GM12878 (cell line): ENCODE results near the gene PRKG1. TPM values are rescaled to one million over a fixed set of nuclear protein-coding genes. Genes with fewer than 3 reads are reported as not detected.

Experiments used
- ATAC-seq: fragments of 200-7000 bp; cut with Tn5 transposase; 3 replicates; pipeline ENCODE4 v1.9.1; 2020; ENCODE audit warnings: mild to moderate bottlenecking, moderate library complexity
- BruUV-seq: library from RNA; stranded (reverse); fragments of 400-500 nt; replicated peaks from 2 replicates; lab custom pipeline; 2021; lab: Mats Ljungman, UMichigan
- CTCF ChIA-PET: fragments of 300-600 bp; sonication (Branson Sonifier 250); formaldehyde crosslinking; extraction: SDS; loops from one replicate; lab custom pipeline; 2021; ENCODE audit warnings: inconsistent platforms; lab: Yijun Ruan, JAX
- POLR2A ChIA-PET: fragments of 350-600 bp; formaldehyde crosslinking; extraction: SDS; loops from one replicate; lab custom pipeline; 2021; ENCODE audit warnings: inconsistent platforms; lab: Charles Lee
- RAD21 ChIA-PET: fragments of 300-600 bp; sonication (Branson Sonifier 250); formaldehyde crosslinking; loops from one replicate; lab custom pipeline; 2023; ENCODE audit warnings: antibody characterized with exemption; ENCODE audit not compliant: unreplicated experiment; lab: Charles Lee
- SMC1A ChIA-PET: fragments of 300-600 bp; sonication (Branson Sonifier 250); formaldehyde crosslinking; loops from one replicate; lab custom pipeline; 2023; ENCODE audit not compliant: unreplicated experiment, uncharacterized antibody; lab: Charles Lee
- DNase-seq: peaks from one replicate; pipeline ENCODE4 v3.0.0-alpha.2; 2011; ENCODE audit warnings: low read depth, low spot score
- FAIRE-seq: peaks from 3 replicates; lab custom pipeline; 2011; peaks lifted over from hg19 to GRCh38; lab: Jason Lieb, UNC
- H2AFZ ChIP-seq: 2 replicates; pipeline ENCODE4 v1.6.0; 2011; ENCODE audit warnings: low read depth, low read length, control low read depth; ENCODE audit not compliant: control insufficient read depth
- H3K27ac ChIP-seq: 2 replicates; pipeline ENCODE4 v1.5.1; 2011; ENCODE audit warnings: control low read depth; ENCODE audit not compliant: control insufficient read depth, insufficient read depth
- H3K27me3 ChIP-seq, 2 experiments: replicated peaks in 1 of 2; 2 replicates each; pipeline versions ENCODE4 v1.6.0 to v1.6.1; 2011; ENCODE audit warnings: low read length in 1 of 2; ENCODE audit not compliant: control insufficient read depth in 2 of 2, insufficient read depth in 2 of 2
- H3K36me3 ChIP-seq, 2 experiments: 2 replicates each; pipeline ENCODE4 v1.5.1; 2011; ENCODE audit warnings: low read length in 1 of 2; ENCODE audit not compliant: control insufficient read depth in 2 of 2, insufficient read depth in 2 of 2
- H3K4me1 ChIP-seq: 2 replicates; pipeline ENCODE4 v1.6.1; 2011; ENCODE audit warnings: mild to moderate bottlenecking, low read length, moderate library complexity, mixed read lengths; ENCODE audit not compliant: control insufficient read depth, insufficient read depth
- H3K4me2 ChIP-seq: 2 replicates; pipeline ENCODE4 v1.6.0; 2011; ENCODE audit warnings: control low read depth; ENCODE audit not compliant: control insufficient read depth, insufficient read depth
- H3K4me3 ChIP-seq: fragments of 200-600 bp; sonication (generic); 2 replicates; pipeline ENCODE4 v1.5.1; 2016
- H3K79me2 ChIP-seq: 2 replicates; pipeline ENCODE4 v1.6.0; 2011; ENCODE audit warnings: low read length; ENCODE audit not compliant: control insufficient read depth, insufficient read depth
- H3K9ac ChIP-seq: 2 replicates; pipeline ENCODE4 v1.8.0; 2011; ENCODE audit warnings: low read length, control low read depth, mixed read lengths; ENCODE audit not compliant: control insufficient read depth, insufficient read depth
- H3K9me3 ChIP-seq: replicated peaks from 3 replicates; pipeline ENCODE4 v1.5.1; 2011; ENCODE audit warnings: mild to moderate bottlenecking, low read length; ENCODE audit not compliant: control insufficient read depth, insufficient read depth
- H4K20me1 ChIP-seq: 2 replicates; pipeline ENCODE4 v1.6.0; 2011; ENCODE audit not compliant: control insufficient read depth, insufficient read depth
- CHD2 ChIP-seq: IDR thresholded peaks from 2 replicates; pipeline ENCODE4 v1.6.1; 2011; ENCODE audit warnings: low read depth, low read length, improper control_type of control experiment, borderline replicate concordance
- RBBP5 ChIP-seq: fragments of 200-600 bp; sonication (generic); conservative IDR thresholded peaks from 2 replicates; pipeline ENCODE4 v1.6.1; 2016
- SMC3 ChIP-seq: IDR thresholded peaks from 2 replicates; pipeline ENCODE4 v1.6.1; 2011; ENCODE audit warnings: low read length, improper control_type of control experiment, borderline replicate concordance
- SREBF1 ChIP-seq: IDR thresholded peaks from 2 replicates; pipeline ENCODE4 v1.6.1; 2012; ENCODE audit warnings: mild to moderate bottlenecking, low read length
- WRNIP1 ChIP-seq: IDR thresholded peaks from 2 replicates; pipeline ENCODE4 v1.6.1; 2011; ENCODE audit warnings: low read depth, low read length, improper control_type of control experiment, borderline replicate concordance
- ZNF217 ChIP-seq: fragments of 450-650 bp; IDR thresholded peaks from 2 replicates; pipeline ENCODE4 v1.6.1; 2017; ENCODE audit warnings: antibody characterized with exemption, mild to moderate bottlenecking
- ZSCAN29 ChIP-seq: fragments of 450-650 bp; IDR thresholded peaks from 2 replicates; pipeline ENCODE4 v1.6.1; 2017; ENCODE audit warnings: mild to moderate bottlenecking, moderate library complexity
- WGBS: methylation state at CpG from one replicate; pipeline ENCODE4 v1.1.6; 2016; ENCODE audit warnings: low lambda C conversion rate; ENCODE audit not compliant: insufficient replicate concordance, insufficient coverage; ENCODE audit errors: missing lambda C conversion rate; 5-methylcytosine and 5-hydroxymethylcytosine counted together
- in situ Hi-C: fragments of 300-500 bp; cut with MboI; formaldehyde crosslinking; loops from 9 replicates; pipeline ENCODE4 v1.14.3; 2018; ENCODE audit warnings: mixed read lengths
- intact Hi-C: fragments of 100-400 bp; cut with micrococcal nuclease; formaldehyde crosslinking; loops from one replicate; pipeline ENCODE4 v1.14.2; 2022; ENCODE audit not compliant: unreplicated experiment
- polyA plus RNA-seq, 11 experiments: library from polyadenylated mRNA; depleted of rRNA in 4 of 11; unstranded in 6 of 11; stranded (reverse) in 5 of 11; fragments of >200 nt; fragmentation: Nextera tagmentation in 4 of 11; fragmentation: Illumina TruSeq in 1 of 11; extraction: Ambion mirVana in 4 of 11; extraction: Trizol in 1 of 11; gene quantifications; 1 replicate in 1 of 11; 2 replicates in 10 of 11; pipeline versions ENCODE4 v1.2.1 to v1.2.3, GENCODE V29; 2011 to 2016; ENCODE audit warnings: inconsistent platforms in 2 of 11, missing spikeins in 2 of 11, low read depth in 1 of 11
- total RNA-seq, 4 experiments: library from RNA; depleted of rRNA in 3 of 4; stranded (reverse); fragments of >200 nt in 3 of 4; fragmentation: Illumina TruSeq in 1 of 4; extraction: Trizol in 1 of 4; gene quantifications; 2 replicates each; pipeline versions ENCODE4 v1.2.1 to v1.2.3, GENCODE V29; 2013 to 2021
- TF ChIP-seq, protein P1 (sequence below): IDR thresholded peaks from 2 replicates; pipeline ENCODE4 v1.6.1; 2012; ENCODE audit warnings: low read depth, low read length, improper control_type of control experiment
- TF ChIP-seq, protein P2 (sequence below): fragments of 450-650 bp; IDR thresholded peaks from 2 replicates; pipeline ENCODE4 v1.6.1; 2016; ENCODE audit warnings: mild to moderate bottlenecking

PRKG1 gene
- total and polyA plus RNA-seq, 10 of the 15 experiments (the other 5 are each of a cell fraction or from before 2014, with no cell fraction given): 0.04 to 0.05 TPM; not detected in 8

- Histone ChIP-seq H3K27ac (no peak overlapping the region), H3K79me2 (no peaks in the 10 kb centered on the region), H2AFZ (peak overlapping the region; percentile 73), H3K27me3 (no peaks in the 10 kb centered on the region; a peak in 1 of 4 replicates), H4K20me1 (no peaks in the 10 kb centered on the region), H3K4me2 (peak overlapping the region; percentile 49; the same call in 1 of the 2 replicates), H3K4me1 (peaks cover 3% of the 10 kb centered on the region), H3K4me3 (no peak overlapping the region), H3K36me3 (no peaks in the 10 kb centered on the region), H3K9ac (no peak overlapping the region), H3K9me3 (no peaks in the 10 kb centered on the region)
- ATAC-seq: no peak
- ChIA-PET POLR2A (no interaction called here), SMC1A (interaction anchor here (0.9 to 3.7 kb wide), 5 partner anchors 16 to 78 kb away, joined by 3 to 17 read pairs (median 3); no protein-coding TSS in a partner anchor), CTCF (no interaction called here), RAD21 (no interaction called here)
- BruUV-seq: no TSS peak
- in situ Hi-C loops: no loop called here
- WGBS: 5% methylated on average over 4 of the region's 4 CpGs
- peak; percentile 76 for FAIRE-seq
- no peak for TF ChIP-seq WRNIP1
- no peak for TF ChIP-seq CHD2
- no peak for TF ChIP-seq RBBP5
- no peak for TF ChIP-seq SMC3
- TF ChIP-seq, protein P1, sequence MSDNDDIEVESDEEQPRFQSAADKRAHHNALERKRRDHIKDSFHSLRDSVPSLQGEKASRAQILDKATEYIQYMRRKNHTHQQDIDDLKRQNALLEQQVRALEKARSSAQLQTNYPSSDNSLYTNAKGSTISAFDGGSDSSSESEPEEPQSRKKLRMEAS: no peak
- no peak for TF ChIP-seq ZNF217
- TF ChIP-seq SREBF1: no peak
- no peak for TF ChIP-seq ZSCAN29
- TF ChIP-seq, protein P2, sequence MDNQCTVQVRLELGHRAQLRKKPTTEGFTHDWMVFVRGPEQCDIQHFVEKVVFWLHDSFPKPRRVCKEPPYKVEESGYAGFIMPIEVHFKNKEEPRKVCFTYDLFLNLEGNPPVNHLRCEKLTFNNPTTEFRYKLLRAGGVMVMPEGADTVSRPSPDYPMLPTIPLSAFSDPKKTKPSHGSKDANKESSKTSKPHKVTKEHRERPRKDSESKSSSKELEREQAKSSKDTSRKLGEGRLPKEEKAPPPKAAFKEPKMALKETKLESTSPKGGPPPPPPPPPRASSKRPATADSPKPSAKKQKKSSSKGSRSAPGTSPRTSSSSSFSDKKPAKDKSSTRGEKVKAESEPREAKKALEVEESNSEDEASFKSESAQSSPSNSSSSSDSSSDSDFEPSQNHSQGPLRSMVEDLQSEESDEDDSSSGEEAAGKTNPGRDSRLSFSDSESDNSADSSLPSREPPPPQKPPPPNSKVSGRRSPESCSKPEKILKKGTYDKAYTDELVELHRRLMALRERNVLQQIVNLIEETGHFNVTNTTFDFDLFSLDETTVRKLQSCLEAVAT: no peak
- DNase-seq: no peak
- intact Hi-C loops: no loop called here
Measured at GRCh38 chr10:51860257-51860656, 786.0 kb downstream of the PRKG1 start.
